ENCODE measurements around the gene SPAG6. TPM values are rescaled to one million over a fixed set of nuclear protein-coding genes. Genes with fewer than 3 reads are reported as not detected.
A peak's percentile ranks its signal among the peaks of the same experiment; 100 is the strongest.

Gene SPAG6
- total RNA-seq, 1 donor from 2014 or later: not detected

GRCh38 chr10:22333167-22333974 is 11.9 kb upstream of the SPAG6 start:
- Mint-ChIP-seq H3K36me3 (ENCODE audit: unreplicated experiment) (peaks cover 19% of the 10 kb centered on the region), H3K27ac (ENCODE audit: unreplicated experiment) (no peak overlapping the region), H3K4me3 (ENCODE audit: unreplicated experiment) (peak overlapping the region; percentile 47), H3K9me3 (ENCODE audit: unreplicated experiment) (peaks cover 4% of the 10 kb centered on the region), H3K4me1 (ENCODE audit: unreplicated experiment) (peaks cover 16% of the 10 kb centered on the region), H3K27me3 (ENCODE audit: unreplicated experiment) (peaks cover 47% of the 10 kb centered on the region)
- DNase-seq (ENCODE audit: extremely low spot score, unreplicated experiment): no peak
- TF ChIP-seq, protein P1, sequence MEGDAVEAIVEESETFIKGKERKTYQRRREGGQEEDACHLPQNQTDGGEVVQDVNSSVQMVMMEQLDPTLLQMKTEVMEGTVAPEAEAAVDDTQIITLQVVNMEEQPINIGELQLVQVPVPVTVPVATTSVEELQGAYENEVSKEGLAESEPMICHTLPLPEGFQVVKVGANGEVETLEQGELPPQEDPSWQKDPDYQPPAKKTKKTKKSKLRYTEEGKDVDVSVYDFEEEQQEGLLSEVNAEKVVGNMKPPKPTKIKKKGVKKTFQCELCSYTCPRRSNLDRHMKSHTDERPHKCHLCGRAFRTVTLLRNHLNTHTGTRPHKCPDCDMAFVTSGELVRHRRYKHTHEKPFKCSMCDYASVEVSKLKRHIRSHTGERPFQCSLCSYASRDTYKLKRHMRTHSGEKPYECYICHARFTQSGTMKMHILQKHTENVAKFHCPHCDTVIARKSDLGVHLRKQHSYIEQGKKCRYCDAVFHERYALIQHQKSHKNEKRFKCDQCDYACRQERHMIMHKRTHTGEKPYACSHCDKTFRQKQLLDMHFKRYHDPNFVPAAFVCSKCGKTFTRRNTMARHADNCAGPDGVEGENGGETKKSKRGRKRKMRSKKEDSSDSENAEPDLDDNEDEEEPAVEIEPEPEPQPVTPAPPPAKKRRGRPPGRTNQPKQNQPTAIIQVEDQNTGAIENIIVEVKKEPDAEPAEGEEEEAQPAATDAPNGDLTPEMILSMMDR (IDR thresholded peaks at IDR 0.05): no peak

- Mint-ChIP-seq H3K4me3 (ENCODE audit: unreplicated experiment) (peak overlapping the region; percentile 47), H3K27ac (ENCODE audit: unreplicated experiment) (no peak overlapping the region), H3K9me3 (ENCODE audit: unreplicated experiment) (peaks cover 4% of the 10 kb centered on the region), H3K36me3 (ENCODE audit: unreplicated experiment) (peaks cover 19% of the 10 kb centered on the region), H3K27me3 (ENCODE audit: unreplicated experiment) (peaks cover 53% of the 10 kb centered on the region), H3K4me1 (ENCODE audit: unreplicated experiment) (peaks cover 16% of the 10 kb centered on the region)
- no peak for DNase-seq (ENCODE audit: extremely low spot score, unreplicated experiment)
- TF ChIP-seq, protein P1 (IDR thresholded peaks at IDR 0.05): no peak
Measured at GRCh38 chr10:22333975-22334282, 11.4 kb upstream of the SPAG6 start.

DNA sequence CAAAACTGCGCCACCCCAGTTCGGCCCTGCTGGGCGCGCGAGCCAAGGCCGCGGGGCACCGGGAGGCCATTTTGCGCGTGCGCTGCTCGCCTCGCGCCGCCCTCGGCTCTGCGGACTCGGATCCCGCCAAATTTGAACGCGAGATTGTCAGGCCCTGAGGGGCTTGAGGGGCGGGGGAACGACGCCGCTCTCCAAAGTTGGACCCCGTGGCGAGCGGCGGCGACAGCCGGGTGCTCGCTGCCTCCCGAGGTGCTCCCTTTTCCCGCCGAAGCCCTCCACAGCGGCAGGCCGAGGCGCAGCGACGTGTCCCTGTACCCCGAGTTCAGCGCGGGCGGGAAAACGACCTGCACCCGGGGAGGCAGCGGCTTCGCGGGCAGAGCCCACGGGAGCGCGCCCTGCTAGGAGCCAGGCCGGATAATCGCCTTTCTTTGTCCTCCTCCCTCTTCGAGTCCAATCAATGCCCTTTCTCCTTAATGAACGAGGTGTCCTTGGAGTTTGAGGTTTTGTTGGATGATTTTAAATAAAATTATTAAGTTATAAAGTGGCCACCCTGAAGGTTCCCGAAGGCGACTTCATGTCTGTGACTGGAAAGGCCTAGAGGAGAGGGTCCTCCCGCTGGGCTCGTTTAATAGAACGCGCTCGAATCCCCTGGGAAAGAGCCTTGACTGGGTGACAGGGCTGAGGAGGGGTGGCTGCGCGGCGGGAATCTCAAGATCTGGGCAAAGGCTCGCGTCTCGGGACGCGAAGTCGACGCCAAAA is 10.7 kb upstream of the SPAG6 start:
- TF ChIP-seq, protein P1 (IDR thresholded peaks at IDR 0.05): no peak
- H3K27me3 Mint-ChIP-seq (ENCODE audit: unreplicated experiment): peaks cover 60% of the 10 kb centered on the region
- H3K4me3 Mint-ChIP-seq (ENCODE audit: unreplicated experiment): peak overlapping the region; percentile 78
- H3K27ac Mint-ChIP-seq (ENCODE audit: unreplicated experiment): peak overlapping the region; percentile 50
- H3K4me1 Mint-ChIP-seq (ENCODE audit: unreplicated experiment): peaks cover 16% of the 10 kb centered on the region
- no peak for DNase-seq (ENCODE audit: extremely low spot score, unreplicated experiment)
- H3K9me3 Mint-ChIP-seq (ENCODE audit: unreplicated experiment): peaks cover 4% of the 10 kb centered on the region
- H3K36me3 Mint-ChIP-seq (ENCODE audit: unreplicated experiment): peaks cover 13% of the 10 kb centered on the region

DNA sequence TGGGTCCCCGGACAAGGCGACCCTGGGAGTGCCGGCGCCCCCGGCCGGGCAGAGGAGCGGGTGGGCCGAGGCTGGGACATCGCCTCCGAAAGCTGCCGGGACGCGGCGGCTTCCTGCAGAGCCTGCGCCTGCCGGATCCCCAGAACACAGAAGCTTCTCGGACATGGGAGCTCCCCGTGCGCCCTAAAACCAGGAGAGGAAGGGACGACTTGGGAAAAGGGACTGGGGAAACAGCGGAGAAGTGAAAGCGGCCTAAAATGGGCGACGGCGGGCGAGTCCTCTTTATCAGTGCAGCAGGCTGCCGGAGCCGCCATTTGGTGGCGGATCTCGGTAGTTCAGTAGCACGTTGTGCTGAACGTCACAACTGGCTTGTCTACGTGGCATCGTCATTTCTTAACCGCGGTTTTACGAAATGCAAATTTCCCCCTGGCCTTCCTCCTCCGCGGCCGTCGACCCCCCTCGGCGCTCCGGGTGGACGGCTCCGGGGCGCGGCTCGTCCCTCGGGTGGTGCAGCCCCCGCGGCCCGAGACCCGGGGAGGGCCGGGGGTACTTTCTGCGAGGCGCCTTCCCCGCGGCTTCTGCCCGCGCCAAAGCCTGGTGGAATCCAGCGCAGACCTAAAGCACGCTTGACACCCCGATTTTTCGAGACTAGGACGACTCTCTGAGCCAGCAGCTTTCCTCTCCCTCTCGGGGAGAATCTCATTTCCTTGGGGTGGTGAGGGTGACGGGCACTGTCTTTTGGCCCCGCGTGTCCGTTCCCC is 9.9 kb upstream of the SPAG6 start:
- Mint-ChIP-seq H3K27ac (ENCODE audit: unreplicated experiment) (peak overlapping the region; percentile 50), H3K4me1 (ENCODE audit: unreplicated experiment) (peaks cover 22% of the 10 kb centered on the region), H3K9me3 (ENCODE audit: unreplicated experiment) (peaks cover 4% of the 10 kb centered on the region), H3K36me3 (ENCODE audit: unreplicated experiment) (peaks cover 8% of the 10 kb centered on the region), H3K4me3 (ENCODE audit: unreplicated experiment) (peak overlapping the region; percentile 78), H3K27me3 (ENCODE audit: unreplicated experiment) (peaks cover 65% of the 10 kb centered on the region)
- TF ChIP-seq, protein P1 (IDR thresholded peaks at IDR 0.05): peak; percentile 21
- no peak for DNase-seq (ENCODE audit: extremely low spot score, unreplicated experiment)
